HG02943 (cell line): ENCODE data around the gene EML6.

ENCODE experiments used
- ATAC-seq: cut with Tn5 transposase; IDR thresholded peaks from one replicate; pipeline ENCODE4 v1.9.1; 2021; ENCODE audit warnings: mild to moderate bottlenecking, low read depth, moderate library complexity; ENCODE audit not compliant: unreplicated experiment

The EML6 gene

GRCh38 chr2:54750040-54750439 lies 26.6 kb downstream of the EML6 start:
- no peak for ATAC-seq

DNA sequence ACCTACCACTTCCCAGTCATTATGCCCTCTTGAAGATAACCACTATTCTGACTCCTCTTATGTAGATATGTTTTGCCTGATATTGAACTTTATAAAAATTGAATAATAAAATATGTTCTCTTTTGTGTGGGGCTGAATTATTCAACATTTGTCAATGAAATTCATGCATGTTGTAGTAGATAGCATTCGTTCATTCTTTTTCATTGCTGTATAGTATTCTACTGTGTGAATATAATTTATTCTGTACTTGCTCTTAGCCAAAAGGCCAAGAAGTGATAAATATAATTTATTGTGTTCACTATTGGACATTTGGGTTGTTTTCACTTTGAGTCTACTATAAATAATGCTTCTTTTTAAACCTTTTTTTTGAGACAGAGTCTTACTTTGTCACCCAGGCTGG lies 29.0 kb downstream of the EML6 start:
- ATAC-seq: no peak

DNA sequence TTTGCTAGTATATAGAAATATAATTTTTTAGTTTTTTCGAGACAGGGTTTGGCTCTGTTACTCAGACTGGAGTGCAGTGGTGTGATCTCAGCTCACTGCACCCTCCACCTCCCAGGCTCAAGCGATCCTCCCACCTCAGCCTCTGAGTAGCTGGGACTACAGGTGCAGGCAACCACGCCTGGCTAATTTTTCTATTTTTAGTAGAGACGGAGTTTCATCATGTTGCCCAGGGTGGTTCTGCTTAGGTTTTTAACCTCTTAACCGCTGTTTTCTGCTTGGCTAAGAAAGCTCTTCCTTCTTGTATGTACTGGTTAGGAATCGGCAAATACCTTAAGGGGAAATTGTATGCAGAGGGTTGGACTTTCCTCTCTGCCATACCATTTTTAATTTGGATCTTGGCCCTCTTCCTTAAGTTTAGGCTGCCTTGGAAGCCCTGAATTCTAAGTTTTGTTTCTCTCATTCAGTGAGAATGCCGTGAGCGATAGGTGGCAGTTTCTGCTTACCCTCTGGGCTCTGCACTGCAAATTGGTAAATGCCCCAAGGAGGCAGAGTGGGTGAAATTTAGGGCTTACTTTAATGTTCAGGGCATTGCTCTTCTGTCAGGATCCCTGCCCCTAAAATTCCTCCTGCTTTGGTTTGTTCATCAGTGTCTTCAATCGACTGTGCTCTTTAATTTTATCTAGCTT lies 32.3 kb downstream of the EML6 start:
- peak; percentile 75 for ATAC-seq

- ATAC-seq: no peak
These were observed 34.0 kb downstream of the EML6 start for GRCh38 chr2:54757500-54757899.

DNA sequence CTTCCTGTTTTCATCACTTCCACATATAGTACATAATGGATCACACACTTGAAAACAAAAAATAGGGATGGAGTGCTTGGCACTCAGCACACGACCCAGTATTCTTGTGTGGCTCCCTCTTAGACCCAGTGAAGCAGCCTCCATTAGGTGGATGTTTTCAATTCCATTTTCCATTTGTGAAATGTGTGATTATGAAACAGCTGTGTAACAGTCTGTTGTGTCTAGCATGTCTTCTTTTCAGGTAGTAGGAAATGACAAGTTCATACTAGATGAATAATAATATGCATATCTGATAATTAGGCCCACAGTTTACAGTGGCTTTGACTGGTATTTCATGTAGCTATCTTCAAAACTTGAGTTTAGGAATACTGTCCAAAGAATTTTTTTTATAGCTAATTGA lies 35.5 kb downstream of the EML6 start:
- no peak for ATAC-seq

DNA sequence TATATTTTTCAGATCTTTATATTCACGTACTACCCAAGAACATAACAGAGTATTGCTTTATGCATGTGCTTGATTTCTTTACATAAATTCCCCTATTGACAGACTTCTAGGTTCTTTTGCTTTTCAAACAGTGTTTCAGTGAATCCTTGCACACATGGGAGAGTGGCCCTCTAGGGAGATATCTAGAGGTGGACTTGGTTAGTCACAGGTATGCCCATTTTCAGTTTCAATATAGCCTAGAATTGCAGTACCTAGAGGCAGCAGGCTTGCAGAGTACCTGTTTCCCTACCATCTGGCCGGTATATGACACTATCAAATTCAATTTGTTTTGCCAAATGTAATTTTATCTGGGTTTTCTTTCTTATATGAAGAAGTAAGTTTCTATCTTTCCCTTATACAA lies 36.8 kb downstream of the EML6 start:
- ATAC-seq: no peak

- no peak for ATAC-seq
These were observed 40.3 kb downstream of the EML6 start for GRCh38 chr2:54763636-54764291.

DNA sequence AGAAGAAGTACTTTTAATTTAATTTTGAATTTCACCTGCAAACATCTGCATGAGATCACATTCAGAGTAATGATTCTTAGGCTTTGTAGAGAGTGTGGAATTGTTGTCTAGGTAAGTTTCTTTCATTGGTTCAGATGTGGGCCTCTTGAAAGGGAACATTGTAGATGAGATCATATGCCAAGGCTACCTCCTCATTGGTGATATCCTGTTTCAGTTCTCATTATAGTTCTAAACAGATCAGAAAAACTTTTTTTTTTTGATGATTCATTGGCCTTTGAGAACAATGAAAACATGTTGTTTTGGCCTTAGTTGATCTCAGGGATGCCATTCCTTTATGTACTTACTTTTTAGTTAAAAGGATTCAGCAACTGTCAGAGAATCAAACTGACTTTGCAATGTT lies 44.5 kb downstream of the EML6 start:
- ATAC-seq: no peak

- no peak for ATAC-seq
These were observed 45.4 kb downstream of the EML6 start for GRCh38 chr2:54768772-54769428.

DNA sequence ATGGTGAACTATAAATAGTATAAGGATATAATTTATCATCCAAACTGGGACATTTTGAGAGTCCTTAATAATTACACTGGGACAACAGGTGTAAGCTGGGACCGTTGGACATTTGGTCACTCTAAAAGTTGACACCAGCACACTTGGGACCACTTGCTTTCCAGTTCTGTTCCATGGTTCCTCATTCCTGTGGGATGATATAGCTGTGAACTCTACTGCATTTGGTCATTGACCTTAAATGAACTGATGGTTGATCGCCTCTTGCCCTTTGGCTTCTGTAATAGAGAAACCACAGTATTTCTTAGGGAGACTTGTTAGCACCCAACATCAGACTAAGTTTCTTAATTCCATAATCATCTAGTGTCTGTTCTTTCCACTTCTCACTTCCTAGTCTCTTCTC lies 46.7 kb downstream of the EML6 start:
- no peak for ATAC-seq

DNA sequence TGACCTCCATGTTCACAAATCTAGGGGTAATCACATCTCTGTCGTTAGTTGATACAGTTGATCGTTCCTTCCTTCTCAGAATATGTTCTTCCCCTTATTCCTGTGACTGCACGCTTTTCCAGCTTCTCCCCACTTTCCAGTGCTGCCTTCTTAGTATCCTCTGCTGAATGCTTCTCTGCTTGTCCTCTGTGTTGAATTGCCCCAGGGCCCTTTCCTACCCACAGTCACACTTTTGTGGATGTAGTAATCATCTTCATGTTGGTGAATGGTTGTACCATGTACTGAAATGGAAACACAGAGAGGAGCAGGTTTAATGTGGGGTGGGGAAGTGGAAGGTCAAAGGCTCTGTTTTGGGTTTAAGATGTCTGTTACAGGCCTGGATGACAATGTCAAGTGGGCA lies 47.2 kb downstream of the EML6 start:
- ATAC-seq: no peak

DNA sequence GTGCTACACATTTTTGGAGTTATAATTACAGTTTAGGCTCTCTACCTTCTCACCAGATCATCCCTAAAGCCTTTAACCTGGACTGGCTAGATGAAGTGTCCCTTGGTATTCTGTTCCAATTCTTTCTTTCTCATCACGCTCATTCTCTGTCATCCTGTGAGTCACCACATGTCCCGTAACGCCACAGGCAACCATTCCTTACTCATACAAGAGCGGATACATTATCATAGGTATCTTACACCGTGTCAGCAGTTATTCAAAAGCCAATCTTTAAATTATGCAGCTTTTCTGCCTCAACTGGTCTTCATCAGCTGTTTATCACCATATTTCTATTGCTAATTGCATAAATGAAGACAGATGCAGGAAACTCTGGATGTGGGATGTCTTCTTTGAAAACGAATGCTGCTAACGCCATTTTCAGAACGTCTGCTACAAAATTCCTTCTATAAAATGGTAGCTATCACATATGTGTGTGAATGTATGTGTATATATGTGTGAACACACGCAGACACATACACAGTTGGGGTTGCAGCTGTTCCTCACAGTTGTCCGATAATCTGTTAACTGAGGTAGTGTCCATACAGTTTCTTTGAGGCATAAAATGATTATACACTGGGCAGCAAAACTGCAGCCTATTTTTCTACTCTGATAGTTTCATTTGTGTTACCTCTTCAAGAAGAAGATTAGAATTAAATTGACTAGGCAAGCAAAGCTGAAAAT lies 47.9 kb downstream of the EML6 start:
- ATAC-seq: no peak

DNA sequence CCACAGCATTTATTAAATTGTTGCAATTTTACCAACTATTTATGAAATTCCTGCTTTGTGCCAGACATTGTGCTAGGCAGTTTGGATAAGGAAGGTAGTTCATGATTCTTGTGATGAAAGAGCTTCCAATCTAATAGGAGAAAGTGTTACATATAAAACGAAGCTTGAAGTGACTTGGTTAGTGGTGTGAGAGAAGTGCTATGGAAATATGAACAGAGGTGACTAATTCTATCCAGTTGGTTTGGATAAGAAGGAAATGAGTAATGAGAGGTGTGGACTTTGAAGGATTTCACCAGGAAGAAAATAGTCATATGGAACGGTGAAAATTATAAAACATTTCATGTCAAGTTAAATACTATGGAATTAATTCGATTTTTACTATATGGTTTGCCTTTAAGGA lies 48.6 kb downstream of the EML6 start:
- ATAC-seq: no peak

GRCh38 chr2:54772531-54772930 lies 49.1 kb downstream of the EML6 start:
- no peak for ATAC-seq

GRCh38 chr2:54773233-54773632 lies 49.8 kb downstream of the EML6 start:
- no peak for ATAC-seq

GRCh38 chr2:54773838-54774237 lies 50.4 kb downstream of the EML6 start:
- no peak for ATAC-seq

DNA sequence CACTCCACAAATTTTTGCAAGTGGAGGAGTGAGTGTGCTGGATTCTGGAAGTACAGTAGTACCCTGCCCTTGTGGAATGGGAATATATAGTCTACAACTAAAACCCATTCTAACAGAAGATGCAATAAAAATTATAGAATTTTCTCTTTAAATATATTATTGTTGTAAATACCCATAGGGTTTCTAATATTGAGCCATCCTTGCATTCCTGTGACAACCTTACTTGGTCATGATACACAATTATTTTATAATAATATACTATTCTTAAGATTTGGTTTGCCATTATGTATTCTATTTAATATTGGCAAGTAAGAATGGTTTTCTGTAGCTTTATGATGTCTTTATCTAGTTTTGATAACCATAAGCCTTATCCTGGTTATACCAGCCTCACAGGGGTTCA lies 52.2 kb downstream of the EML6 start:
- ATAC-seq: no peak

DNA sequence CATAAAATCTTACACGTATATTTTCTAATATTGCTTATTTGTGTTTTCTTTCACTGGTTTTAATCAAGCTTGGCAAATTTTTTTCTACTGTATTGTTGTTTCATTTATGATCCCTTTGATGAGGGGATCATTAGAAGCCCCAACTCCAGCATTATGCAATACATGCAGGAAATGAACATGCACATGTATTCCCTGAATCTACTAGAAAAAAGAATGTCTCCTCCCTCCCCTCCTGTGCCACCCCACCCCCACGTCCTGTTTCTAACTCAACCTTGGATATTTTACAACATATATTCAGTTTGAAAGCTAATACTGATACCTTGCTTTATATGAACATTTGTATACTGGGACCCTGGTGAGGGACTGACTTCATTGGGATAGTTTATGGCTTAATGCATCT lies 53.0 kb downstream of the EML6 start:
- ATAC-seq: no peak

DNA sequence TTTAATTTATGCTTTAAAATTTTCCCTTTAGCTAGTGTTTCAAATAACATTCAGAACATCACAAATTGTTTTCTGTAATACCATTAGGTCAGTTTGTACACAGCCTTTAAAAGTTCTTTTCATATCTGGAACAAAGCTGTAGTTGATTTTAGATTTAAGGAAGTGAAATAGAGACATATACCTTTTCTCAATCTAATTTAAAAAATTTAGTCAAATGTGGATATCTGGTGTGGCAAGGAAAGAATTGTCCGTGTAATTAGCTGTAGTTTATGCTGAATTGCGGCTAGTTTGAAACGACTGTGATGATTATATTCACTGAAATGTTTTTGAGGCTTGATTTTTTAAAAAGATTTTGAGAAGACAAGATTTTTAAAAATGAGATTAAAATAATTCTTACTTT lies 59.9 kb downstream of the EML6 start:
- ATAC-seq: no peak

DNA sequence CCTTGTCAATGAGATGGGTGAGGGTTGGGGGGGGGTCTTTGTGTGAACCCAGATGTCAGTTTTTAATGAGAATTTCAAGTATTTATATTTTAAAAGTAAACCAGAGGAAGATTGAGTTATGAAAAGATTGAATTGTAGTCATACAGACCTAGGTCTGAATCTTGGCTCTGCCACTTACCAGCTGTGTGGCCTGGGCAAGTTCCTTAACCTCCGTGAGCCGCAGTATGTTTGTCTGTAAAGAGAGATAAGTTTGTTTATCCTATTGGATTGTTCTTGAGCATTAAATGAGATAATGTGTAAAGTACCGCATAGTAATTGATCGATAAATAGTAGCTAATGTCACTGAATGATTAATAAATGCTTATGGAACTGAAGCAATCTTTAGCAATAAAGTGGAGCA lies 63.8 kb downstream of the EML6 start:
- no peak for ATAC-seq

DNA sequence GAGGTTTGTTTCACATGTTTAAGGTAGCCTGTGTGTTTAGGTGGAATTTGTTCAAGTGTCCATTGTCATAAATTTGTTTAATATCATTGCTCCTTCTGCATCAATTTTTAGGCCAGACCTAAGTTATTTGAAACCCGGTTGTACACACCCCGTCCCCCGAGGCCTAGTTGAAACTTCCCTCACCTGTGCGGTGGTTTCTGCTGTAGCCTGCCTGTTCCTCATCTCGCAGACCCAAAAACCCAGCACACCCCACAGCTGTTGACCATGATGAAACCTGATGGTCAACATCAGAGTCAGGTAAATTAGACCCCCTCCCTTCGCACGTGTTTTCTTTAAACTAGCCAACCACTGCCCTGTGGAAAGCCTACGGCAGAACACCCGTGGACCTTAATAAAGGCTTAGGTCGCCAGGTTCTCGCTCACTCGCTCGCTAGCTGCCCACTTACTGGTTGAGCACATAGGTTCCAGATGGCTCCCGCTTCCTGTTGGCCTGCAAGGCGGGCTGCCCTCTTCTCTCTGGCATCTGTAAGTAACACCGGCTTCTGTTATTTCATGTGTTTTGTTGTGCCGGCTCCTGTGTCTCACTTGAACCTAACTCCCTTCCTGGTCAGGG lies 64.4 kb downstream of the EML6 start:
- no peak for ATAC-seq
